ENCODE measurements around the gene SLC9A8.

DNA sequence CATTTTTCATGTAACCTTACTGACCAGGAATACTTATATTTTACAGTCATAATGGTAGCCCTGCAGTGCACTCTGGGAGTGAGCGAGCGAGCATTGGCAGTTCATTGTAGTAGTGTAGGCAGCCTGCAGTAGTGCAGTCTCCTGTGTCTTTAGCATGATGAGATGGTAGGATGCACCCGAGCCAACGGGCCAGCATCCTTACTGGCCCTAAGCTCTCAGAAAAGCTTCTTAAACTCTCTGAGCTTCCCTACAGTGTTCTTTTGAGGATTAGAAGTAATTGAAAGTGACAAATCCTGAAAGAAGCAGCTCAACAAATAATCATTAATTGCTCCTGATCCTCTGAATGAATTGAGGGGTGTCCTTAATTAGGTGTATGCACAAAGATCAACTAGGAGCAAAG is 20.9 kb downstream of the SLC9A8 start:
- TF ChIP-seq POLR2A (conservative IDR thresholded peaks at IDR 0.05) = no peak
- TF ChIP-seq, protein P1, sequence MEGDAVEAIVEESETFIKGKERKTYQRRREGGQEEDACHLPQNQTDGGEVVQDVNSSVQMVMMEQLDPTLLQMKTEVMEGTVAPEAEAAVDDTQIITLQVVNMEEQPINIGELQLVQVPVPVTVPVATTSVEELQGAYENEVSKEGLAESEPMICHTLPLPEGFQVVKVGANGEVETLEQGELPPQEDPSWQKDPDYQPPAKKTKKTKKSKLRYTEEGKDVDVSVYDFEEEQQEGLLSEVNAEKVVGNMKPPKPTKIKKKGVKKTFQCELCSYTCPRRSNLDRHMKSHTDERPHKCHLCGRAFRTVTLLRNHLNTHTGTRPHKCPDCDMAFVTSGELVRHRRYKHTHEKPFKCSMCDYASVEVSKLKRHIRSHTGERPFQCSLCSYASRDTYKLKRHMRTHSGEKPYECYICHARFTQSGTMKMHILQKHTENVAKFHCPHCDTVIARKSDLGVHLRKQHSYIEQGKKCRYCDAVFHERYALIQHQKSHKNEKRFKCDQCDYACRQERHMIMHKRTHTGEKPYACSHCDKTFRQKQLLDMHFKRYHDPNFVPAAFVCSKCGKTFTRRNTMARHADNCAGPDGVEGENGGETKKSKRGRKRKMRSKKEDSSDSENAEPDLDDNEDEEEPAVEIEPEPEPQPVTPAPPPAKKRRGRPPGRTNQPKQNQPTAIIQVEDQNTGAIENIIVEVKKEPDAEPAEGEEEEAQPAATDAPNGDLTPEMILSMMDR (IDR thresholded peaks at IDR 0.05 in 2 of 3, conservative IDR thresholded peaks at IDR 0.05 in 1 of 3; ENCODE audit: insufficient read depth in 2 of 3, low read depth in 1 of 3, low read length in 3 of 3) = no peak
- no peak for TF ChIP-seq NUFIP1 (IDR thresholded peaks at IDR 0.05; ENCODE audit: partially characterized antibody)
- no peak for TF ChIP-seq MAZ (CRISPR knock-in tag; conservative IDR thresholded peaks at IDR 0.05 in 1 of 2, IDR thresholded peaks at IDR 0.05 in 1 of 2)
- TF ChIP-seq RCOR1 (IDR thresholded peaks at IDR 0.05; ENCODE audit: borderline replicate concordance in 1 of 2, low read depth in 2 of 2, low read length in 2 of 2) = no peak
- no peak for TF ChIP-seq DPF2 (IDR thresholded peaks at IDR 0.05)
- TF ChIP-seq ZNF561 (CRISPR knock-in tag; conservative IDR thresholded peaks at IDR 0.05) = no peak
- TF ChIP-seq MAFF (IDR thresholded peaks at IDR 0.05; ENCODE audit: low read length) = no peak
- no peak for TF ChIP-seq SMAD1 (IDR thresholded peaks at IDR 0.05; ENCODE audit: low read depth, low read length, partially characterized antibody)
- no peak for TF ChIP-seq ZBTB7A (IDR thresholded peaks at IDR 0.05; ENCODE audit: borderline replicate concordance, control insufficient read depth, low read depth, low read length)

All from K562 (cell line).